Measurements from ENCODE around the gene ASB1.

GRCh38 chr2:238496756-238497609, 70.3 kb downstream of the ASB1 start:
- TF ChIP-seq CTCF (IDR thresholded peaks at IDR 0.05) (no peak), ZFX (IDR thresholded peaks at IDR 0.05; ENCODE audit: borderline replicate concordance) (no peak)
